GM18508 (cell line): ENCODE results near the gene ALDH1A2.

Experiments used
- ATAC-seq: cut with Tn5 transposase; IDR thresholded peaks from one replicate; pipeline ENCODE4 v1.9.1; 2021; ENCODE audit warnings: moderate number of reproducible peaks; ENCODE audit not compliant: insufficient read depth, unreplicated experiment

ALDH1A2 gene

GRCh38 chr15:57948351-57949289 is 116.9 kb downstream of the ALDH1A2 start:
- no peak for ATAC-seq

DNA sequence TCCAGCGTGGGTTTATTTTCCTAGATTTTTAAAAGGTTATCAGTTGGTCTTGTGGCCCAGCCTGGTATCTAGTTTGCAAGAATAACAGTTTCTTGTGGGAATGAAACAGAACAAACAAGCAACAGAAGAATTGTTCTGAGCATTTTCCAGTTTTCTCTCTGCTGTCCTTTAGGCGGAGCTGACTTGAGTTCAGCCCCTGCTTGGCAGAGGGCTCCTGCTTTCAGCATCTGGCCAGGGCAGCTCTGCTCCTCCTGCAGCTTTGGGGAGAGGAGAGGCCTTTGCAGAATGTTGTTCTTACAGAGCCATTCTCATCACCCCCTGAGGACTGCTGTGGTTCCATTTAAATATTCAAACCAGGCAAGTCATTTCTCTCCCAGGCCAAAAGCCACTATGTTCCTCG is 117.7 kb downstream of the ALDH1A2 start:
- no peak for ATAC-seq

GRCh38 chr15:57947282-57947681 is 118.2 kb downstream of the ALDH1A2 start:
- ATAC-seq: no peak

DNA sequence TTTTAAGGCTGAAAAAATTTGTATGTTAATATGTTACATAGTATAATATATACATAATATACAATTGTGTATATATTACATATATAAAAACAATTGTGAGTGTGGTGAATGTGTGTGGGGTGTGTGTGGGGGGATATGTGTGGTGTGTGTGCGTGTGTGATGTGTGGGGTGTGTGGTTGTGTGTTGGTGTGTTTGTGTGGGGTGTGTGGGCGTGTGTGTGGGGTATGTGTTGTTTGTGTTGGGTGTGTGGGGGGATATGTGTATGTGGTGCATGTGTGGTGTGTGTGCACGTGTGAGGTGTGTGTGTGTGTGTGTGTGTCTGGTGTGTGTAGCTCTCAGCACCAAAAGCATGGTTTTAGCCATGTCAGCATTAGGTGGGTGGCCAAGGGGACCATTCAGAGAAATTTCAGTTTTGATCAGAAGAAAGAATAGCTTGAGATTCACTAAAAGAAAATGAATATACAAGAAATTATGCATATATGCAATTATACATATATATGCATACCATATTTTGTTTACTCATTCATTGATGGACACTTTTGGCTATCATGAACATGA is 118.9 kb downstream of the ALDH1A2 start:
- ATAC-seq: no peak

GRCh38 chr15:57945616-57946015 is 119.9 kb downstream of the ALDH1A2 start:
- no peak for ATAC-seq

GRCh38 chr15:57943754-57944420 is 121.6 kb downstream of the ALDH1A2 start:
- no peak for ATAC-seq

DNA sequence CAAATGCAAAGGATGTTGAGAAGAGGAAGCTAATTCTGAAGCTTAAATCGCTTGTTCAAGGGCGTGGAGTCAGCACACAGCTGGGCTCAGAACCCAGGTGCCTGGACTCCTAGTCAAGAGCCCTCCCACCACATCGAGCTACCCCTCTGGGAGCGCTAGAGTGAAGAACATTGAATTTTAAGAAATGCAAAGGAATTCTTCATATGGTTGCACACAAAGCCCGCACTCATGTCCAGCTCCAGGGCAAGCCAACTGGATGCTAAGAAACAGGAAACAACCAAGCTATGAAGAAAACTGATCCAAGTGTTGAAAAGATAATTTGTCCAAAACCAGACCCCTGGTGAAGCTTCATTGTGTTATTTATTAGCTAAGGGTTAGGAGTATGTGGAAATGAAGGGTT is 122.3 kb downstream of the ALDH1A2 start:
- no peak for ATAC-seq

DNA sequence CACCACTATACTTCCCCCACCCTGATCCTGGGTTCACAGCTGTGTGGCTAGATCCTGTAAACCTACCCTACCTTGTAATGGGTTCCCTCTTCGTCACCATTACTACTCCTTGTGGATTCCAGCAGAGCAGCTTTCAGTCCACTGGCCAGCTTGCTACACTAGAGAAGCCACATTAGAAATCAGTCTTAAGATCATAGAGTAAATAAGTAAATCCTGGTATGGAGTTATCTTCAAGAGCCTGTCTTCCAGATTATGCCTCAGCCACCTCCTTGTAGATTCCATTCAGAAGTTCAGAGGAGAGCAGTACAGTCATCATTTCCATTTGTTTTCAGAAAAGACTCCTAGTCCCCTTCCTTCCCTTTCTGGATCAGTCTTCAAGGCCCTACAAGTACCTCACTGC is 123.7 kb downstream of the ALDH1A2 start:
- no peak for ATAC-seq

- no peak for ATAC-seq
Measured at GRCh38 chr15:57932348-57932747, 133.2 kb downstream of the ALDH1A2 start.

- no peak for ATAC-seq
Measured at GRCh38 chr15:57931570-57931969, 133.9 kb downstream of the ALDH1A2 start.

GRCh38 chr15:57927091-57927631 is 138.3 kb downstream of the ALDH1A2 start:
- no peak for ATAC-seq

DNA sequence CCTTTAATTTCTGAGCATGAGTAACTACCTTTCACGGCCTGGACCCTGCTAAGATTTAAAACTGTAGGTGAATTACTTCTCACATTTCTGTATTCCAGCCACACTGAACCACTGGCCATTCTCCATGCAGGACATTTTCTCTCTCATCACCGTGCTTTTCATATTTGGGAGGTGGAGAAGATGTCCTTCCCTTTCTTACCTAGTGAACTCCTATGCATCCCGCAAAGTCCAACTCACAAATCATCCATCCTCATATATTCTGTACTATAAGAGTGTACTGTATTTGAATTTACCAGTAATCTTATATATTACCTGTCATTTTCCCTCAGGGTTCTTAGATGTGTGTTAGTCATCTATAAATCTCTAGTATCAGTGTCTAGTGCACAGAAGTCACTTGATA is 139.9 kb downstream of the ALDH1A2 start:
- ATAC-seq: no peak

DNA sequence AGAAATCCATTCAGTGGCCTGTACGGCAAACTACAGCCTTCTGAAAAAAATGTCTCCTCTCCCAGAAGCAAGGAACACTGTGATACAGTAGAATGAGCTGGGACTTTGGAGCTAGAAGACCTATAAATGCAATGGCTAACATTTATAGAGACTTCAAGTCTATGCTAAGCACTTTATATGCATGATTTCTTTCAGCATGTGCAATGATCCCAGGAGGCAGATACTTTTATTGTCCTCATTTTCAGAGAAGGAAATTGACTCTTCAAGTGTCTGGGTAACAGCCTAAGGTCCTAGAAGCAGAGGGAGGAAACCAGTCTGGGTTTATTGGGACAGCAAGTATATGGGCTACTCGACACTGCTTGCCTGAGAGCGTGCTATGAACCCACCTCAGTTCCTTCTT is 140.9 kb downstream of the ALDH1A2 start:
- ATAC-seq: no peak

DNA sequence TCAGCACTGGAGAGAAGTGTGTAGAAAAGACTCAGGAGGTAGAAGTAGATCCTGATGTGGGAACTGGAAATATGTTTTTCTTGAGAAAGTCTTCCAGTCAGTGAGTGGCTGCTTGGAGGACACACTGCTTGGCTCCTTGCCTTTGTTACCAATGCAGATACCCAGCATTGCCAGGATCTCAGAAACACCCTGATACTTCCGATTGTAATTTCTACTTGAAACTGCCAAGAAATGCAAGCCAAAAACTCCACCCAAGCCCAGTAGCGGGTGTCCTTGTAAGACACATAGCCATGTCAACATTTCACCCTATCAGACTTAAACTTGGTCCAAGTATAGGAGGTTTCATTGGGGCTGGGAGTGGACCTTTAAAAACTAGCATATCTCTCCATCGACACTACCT is 141.8 kb downstream of the ALDH1A2 start:
- ATAC-seq: no peak

GRCh38 chr15:57923306-57923705 is 142.2 kb downstream of the ALDH1A2 start:
- ATAC-seq: no peak

DNA sequence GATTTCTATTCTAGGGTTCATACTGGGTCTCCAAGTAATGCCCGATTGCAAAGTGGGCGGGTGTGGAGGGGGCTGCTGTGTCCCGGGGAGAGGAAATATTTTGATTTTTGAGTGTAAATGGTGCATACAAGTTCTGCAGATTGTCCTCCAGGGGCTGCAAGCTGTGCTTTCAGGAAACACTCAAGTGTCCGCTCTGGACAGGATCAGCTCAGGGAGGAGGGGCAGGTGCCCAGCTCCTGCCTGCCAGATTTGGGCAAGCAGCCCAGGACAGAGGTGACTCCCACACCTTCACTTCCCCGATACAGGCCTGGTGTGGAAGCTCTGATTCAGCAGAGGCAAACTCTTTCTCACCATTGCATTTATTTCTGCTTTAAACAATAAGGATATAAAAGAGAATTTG is 142.7 kb downstream of the ALDH1A2 start:
- ATAC-seq: no peak

- ATAC-seq: no peak
Measured at GRCh38 chr15:57921371-57921770, 144.1 kb downstream of the ALDH1A2 start.

GRCh38 chr15:57920911-57921310 is 144.6 kb downstream of the ALDH1A2 start:
- no peak for ATAC-seq

GRCh38 chr15:57919754-57920153 is 145.8 kb downstream of the ALDH1A2 start:
- no peak for ATAC-seq

- no peak for ATAC-seq
Measured at GRCh38 chr15:57917998-57918397, 147.5 kb downstream of the ALDH1A2 start.

DNA sequence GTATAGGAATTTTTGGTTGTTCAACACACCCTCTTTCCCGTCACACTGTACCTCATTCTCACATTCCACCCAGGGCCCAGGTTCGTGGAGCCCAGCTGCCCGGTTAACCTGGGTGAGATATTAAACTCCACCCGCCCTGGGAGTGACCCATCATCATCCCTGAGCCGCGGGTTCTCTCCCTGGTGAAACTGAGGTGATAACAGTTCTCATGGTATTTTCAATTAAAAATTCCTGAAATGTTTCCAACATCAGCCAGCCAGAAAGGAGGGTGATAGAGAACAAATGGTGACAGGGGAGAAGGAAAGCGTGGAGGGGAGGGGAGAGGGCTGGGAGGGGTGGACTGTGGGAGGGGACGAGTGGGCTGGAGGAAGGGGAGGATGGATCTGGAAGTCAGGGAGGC is 148.8 kb downstream of the ALDH1A2 start:
- ATAC-seq: no peak
